SK-MEL-5 (cell line): ENCODE results near the gene MINDY4. TPM values are rescaled to one million over a fixed set of nuclear protein-coding genes. Genes with fewer than 3 reads are reported as not detected.

ENCODE experiments used
- DNase-seq: peaks from one replicate; pipeline ENCODE4 v3.0.0-alpha.2; 2016; ENCODE audit warnings: low read depth, low spot score
- in situ Hi-C: cut with HindIII; loops from 2 replicates; pipeline ENCODE4 v1.10.0; 2016; ENCODE audit warnings: low sequenced_read_pairs, high pct_unique_total_duplicates, low pct_unique_long_range_greater_than_20kb
- total RNA-seq: library from RNA; depleted of rRNA; stranded (reverse); fragments of >200 nt; shearing (Covaris generic); gene quantifications from 2 replicates; pipeline ENCODE4 v1.2.3, GENCODE V29; 2014

Gene MINDY4
- total RNA-seq, 1 experiment from 2014 or later, result 5.2 TPM

DNA sequence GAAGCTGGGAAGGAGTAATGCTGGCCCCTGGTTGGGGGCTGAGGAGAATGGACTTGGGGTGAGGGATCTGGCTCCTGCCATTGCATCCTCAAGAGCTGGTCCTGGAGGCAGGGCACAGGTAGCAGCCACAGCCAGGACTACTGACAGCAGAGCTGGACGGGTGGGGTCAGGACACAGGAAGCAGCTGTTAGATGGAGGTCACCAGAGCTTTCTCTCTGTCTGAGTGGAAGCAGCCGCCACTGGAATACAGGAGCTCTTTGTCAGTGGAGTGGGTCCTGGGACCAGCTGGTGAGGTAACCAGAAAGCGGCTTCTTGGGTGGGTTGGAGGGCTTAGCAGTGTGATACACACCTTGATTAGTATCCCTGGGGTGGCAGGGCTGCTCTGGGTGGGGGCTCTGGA, 82.4 kb downstream of the MINDY4 start:
- DNase-seq, result no peak
- in situ Hi-C loops, result no loop called here

DNA sequence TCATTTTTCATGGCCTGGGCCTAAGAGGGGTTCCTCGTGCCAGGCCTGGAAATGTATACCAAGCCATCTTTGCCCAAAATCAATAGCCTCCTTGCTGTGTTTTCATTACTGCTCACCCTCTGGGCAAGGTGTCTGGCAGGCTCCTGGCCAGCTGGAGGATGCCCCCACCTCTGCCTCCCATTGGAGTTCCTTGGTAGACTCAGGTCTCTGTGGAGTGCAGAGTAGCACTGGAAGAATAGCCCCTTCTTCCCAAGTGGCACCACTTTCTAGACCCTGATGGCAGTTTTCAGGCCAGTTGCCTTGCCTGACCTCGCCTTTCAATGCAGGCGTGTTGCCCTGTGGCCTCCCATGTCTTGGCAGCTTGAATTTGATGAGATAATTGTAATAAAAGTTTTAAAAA, 84.7 kb downstream of the MINDY4 start:
- no peak for DNase-seq
- in situ Hi-C loops, result no loop called here

DNA sequence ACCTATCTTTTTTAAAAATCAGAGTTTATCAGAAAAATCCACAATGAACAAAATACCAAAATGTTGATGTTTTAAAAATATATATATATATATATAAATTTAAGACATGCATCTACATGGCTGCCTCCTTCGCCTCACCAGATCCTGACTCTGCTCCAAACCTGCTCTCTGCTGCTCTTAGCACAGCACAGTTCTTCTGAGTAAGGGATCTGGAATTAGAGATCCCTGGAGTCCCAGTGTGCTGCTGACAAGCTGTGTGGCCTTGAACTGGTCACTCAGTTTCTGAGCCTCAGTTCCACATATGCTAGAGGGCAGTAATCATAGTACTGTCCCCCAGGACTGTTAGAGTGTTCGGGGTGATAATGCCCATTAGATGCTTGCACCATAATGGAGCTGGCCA, 87.4 kb downstream of the MINDY4 start:
- DNase-seq, result no peak
- in situ Hi-C loops, result no loop called here

DNA sequence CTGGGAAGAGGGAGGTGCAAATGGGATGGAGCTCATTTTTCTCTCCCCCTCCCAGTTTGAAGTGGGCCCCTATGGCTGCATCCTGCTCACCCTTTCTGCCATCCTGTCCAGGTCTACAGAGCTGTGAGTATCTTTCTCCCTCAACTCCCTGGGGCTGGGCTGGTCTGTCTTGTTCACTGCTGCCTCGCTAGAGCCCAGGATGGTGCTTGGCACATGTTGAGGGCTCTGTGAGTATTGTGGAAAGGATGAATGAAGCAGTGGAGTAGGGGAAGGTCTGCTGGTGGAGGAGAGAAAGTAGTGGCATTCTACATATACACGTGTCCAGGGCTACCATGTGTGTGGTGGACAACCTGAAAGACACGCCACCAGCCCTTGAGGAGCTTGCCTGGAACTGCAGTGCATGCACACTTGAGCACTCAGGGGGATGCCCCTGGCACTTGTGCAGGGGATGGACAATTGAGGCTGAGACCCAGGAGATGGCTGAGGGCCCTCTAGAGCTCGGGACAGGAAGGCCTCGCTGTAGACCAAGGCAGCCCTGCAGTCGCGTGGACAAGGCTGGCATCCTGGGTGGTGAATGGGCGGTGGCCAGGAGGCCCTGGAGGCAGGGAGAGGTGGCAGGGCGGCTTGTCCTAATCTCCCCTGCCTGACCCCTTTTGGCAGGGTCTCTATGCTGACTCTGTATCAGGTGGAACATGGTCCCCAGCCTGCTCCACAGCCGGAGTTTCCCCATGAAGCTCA, 88.2 kb downstream of the MINDY4 start:
- in situ Hi-C loops, result no loop called here
- no peak for DNase-seq

DNA sequence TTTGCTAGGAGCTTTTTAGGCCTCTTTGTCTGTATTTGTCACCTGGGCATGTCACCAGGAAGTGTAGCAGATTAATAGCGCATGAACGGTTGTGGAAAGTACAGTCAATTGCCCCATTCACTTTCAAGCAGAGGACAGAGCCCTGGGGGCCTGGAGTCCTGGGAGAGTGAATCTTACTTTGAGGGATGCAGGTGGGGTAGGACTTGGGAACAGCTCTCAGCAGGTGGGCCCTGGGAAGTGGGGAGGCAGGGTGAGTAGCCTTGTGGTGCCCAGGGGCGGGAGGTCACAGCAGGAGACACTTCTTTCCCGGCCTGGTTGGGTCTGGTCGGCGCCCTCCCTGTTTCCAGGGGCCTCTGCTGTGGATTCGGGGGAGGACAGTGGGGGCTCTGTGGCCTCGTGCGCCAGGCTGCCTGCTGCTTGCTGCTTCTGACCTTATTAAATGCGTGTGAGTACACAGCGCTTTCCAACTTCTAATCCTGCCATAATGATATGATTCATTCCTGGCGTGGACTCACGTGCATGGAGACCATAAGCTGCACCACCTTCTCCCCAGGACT, 88.8 kb downstream of the MINDY4 start:
- in situ Hi-C loops, result no loop called here
- no peak for DNase-seq

DNA sequence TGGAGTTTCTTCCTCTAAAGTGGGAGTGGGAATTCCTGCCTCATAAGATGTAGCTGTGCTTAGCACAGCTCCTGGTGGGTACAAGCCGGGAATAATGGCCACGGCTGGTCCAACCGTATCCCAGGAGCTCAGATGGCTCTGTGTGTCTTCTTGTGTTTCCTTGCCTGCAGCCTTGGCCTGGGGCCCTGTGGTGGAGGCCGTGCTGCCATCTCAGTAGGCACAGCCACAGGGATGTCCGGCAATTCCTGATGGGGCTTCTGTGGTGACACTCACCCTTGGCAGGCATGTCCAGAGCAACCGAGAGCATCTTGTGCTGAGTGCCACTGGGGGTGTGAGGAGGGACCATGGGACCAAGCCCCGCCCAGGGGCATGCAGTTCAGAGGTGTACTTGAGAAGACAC, 90.4 kb downstream of the MINDY4 start:
- DNase-seq, result no peak
- in situ Hi-C loops, result no loop called here

DNA sequence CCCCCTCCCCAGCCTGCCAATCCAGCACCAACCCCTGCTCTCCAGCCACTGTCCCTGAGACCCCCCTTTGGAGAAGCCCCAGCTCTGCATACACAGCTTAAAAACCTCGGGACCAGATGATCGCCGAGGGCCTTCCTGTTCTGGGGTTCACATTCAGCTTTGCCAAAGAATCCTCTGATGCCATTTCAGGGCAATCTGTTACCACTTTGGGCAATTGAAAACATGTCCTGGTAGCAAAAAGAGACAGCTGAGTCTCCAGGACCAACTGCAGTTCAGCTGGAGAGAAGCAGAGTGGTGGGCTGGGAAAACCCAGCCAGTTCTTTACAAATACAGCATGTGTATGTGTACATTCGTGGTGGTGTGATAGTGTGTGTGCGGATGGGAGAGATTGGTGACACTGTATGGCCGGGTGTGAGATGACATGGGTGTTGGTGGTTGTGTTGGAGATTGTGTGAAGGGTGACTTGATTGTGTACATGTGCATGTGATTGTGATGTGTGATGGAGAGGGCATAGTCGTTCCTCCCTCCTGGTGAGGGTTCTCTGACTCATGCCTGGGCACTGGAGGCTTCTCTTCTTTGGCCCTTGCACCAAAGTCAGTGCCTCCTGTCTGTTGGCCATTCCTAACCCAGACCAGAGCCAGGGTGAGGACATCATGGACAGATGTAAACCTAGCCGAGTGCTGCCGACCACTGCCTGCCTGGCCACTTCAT, 91.9 kb downstream of the MINDY4 start:
- in situ Hi-C loops, result no loop called here

DNA sequence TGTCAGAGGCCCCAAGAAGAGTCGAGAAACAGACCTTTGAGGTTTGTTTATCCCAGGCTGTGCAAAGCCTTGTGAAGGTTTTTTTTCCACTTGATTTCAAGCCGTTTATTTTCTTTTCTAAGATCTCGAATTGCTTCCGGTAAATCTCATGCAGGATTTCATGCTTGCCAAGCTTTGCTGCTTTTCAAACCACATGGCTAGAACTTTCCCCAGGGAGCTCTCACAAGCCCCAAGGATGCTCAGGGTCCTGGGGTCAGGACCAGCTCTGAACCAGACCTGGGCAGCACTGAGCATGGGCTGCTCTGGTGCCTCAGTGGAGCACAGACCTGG, 92.5 kb downstream of the MINDY4 start:
- in situ Hi-C loops, result no loop called here
- no peak for DNase-seq

More for the DNA sequence above, 91.9 kb downstream of the MINDY4 start:
- DNase-seq, result no peak

DNA sequence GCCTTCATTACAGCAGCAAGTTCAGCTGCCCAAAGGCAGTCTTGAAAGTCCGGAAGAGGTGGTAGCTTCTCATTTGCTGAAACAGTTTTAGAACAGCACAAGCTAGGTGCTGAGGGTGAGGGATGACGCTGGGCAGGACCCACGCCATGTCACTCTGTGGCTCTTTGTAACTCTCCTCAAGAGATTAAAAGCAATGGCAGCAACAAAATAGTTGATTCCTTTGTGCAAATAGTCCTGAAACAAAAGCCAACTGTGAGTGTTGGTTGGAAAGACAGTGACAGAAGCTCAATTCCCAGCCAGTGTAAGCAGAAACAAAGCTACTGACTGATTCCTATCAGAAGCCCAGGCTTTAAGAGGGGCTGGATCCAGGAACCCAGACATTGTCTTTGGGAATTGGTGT, 92.9 kb downstream of the MINDY4 start:
- in situ Hi-C loops, result no loop called here
- no peak for DNase-seq

DNA sequence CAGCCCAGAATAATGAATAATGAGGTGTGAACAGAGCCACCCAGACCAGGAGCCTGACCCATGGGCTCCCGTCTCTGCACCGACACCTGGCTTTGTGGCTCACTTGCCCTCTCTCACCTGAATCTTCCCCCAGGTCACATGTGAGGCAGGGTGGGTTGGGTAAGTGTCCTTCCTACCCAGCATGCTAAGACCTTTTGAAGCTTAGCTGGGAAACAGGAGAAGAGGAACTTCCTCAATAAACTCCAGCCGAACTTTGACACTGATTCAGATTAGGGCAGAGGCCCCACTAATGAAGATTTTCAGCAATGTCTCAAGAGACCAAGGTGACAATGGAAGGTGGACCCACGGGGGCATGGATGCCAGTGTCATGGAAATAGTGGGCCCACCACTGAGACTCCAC, 93.9 kb downstream of the MINDY4 start:
- DNase-seq, result no peak
- in situ Hi-C loops, result no loop called here

DNA sequence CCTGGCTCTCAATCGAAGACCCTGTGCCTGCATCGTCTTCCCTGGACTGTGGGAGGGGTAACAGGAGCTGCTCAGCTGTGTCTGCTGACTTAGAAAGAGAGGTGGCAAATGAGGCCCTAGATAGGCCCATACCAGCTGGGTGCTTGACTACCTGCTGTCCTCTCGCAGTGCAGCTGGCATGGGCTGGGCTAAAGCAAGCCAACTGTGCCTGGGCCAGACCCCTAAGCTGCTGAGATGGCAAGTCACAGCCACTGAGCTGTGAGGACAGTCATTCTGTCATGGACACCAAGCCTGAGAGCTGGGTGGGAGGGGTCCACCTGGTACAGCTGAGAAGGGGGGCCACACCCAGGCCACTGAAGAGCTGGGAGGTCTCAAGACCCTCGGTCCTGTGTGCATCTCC, 94.6 kb downstream of the MINDY4 start:
- no peak for DNase-seq
- in situ Hi-C loops, result no loop called here

DNA sequence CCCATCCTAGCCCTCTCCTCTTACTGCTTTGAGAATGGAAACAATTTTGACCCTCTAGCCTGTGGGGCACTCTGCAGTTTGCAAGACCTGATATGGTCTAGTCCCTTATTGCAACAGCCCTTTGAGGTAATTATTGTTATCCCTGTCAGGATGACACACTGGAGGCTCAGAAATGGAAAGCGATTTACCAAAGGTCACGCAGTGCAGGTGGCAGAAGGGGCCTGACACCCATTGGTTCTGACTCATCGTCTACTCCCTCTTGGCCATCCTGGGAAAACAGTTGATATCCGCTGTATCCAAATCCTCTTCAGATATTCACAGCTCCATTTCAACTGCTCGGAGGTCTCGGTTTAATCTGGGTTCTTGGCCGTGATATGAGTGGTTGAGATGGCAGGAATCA, 95.7 kb downstream of the MINDY4 start:
- no peak for DNase-seq
- in situ Hi-C loops, result no loop called here

DNA sequence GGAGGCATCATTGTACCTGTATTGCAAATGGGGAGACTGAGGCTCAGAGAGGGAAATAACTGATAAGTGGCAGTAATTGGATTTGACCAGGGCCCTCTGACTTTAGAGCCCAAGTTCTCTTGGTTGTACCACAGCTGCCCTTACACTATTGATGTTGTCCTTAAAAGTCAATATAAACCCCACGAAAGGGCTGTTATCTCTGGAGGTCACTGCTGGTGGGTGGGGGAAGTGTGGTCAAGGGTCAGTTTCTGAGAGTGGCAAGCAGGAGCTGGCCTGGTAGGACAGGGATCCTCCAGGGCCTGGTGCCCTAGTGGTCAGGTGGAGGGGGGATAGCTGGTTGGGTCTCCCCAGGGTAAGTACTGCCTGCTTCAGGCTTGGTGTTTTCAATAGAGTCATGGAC, 96.3 kb downstream of the MINDY4 start:
- no peak for DNase-seq
- in situ Hi-C loops, result no loop called here

DNA sequence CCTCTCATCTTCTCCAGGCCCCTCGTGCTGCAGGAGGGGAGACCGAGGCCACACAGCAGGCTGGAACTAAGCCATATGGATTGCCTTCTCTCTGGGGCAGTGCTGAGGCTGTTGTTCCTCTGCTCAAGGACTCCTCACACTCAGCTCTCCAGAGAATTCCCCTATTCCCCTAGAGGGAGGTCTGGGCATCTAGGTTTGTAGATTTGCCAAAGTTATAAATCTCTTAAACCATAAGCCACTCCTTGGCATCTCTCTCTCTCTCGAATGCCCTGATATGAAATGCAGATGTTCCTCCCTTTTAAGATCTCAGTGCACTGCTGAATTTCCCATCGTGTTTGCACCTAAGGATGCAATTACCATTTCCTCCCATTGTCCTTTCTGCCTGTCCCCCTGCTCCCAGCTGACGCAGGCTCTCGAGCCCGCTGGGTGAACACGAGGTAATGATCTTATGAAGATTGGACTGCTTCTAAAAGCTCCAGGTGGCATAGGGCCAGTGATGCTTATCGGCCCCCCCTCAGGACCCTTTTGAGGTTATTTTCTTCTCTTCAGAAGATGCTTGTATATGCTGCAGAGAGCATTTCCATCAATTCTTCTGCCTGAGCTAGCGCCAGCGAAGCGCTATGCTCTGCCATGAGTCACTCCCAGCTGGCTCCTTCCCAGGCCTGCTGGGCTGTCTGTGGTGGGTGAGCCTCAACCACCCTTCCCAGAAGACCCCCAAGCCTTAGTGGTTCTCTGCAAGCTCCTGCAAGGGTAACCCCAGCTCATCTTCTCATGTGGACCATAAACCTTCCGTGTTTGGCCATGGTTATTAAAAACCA, 98.8 kb downstream of the MINDY4 start:
- in situ Hi-C loops, result no loop called here
- no peak for DNase-seq

DNA sequence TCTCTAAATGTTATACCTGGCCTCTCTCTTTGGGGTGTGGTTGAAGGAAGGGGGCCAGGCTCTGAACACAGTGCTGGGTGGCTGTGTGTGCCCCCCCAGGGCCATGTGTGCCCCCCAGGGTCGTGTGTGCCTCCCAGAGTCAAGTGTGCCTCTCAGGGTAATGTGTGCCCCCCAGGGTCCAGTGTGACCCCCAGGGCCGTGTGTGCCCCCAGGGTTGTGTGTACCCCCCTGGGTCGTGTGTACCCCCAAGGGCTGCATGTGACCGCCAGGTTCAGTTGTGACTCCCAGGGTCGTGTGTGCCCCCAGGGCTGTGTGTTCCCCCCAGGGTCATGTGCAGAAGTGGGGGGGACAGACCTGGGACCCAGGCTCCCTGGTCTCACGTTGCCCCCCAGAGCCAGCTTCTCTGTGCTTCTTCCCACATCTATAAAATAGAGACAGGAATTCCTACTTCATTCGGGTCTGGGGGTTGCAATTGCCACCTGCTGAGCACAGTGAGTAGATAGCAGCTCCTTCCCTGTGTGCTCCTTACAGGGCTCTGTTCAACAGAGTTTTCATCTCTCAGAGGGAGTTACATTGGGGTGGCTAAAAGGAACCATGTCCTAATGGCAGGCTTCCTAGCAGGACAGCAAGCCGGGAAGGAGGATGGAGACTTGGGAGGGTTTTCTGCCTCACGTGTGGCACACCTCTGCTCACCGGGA, 99.8 kb downstream of the MINDY4 start:
- in situ Hi-C loops, result no loop called here
- DNase-seq, result no peak

DNA sequence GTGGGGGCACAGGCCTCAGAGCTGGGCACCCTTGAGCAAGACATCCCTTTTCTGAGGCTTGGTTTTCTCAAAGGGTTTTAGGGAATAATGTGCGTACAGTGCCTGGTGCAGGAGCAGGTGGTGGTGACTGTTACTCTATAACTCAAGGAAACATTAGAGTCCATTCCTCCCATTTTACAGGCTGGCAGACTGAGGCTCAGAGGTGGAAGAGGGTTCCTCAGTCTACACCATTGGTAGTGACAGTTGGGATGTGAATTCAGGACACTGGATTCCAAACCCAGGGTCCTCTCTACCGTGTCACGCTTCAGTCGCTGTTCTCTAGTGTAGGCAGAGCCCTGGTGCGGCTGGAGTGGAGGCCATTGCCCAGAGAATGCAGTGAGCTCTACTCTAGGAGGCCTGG, 100.4 kb downstream of the MINDY4 start:
- in situ Hi-C loops, result no loop called here

DNA sequence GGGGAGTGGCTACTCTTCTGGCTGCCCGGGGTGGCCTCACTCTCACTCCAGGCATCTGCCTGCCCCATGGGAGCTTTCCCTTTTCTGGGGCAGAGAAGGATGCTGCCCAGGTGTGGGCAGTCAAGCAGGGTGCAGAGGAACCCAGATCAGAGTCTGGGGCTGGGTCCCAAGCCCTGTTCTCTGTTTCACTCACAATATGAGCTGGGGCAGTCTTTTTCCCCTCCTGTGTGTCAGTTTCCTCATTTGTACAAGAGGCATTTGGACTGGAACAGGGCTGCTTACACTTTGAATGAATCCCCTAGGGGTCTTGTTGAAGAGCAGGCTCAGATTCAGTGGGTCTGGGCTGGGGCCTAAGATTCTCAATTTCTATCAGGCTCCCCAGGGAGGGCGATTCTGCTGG, 102.0 kb downstream of the MINDY4 start:
- no peak for DNase-seq
- in situ Hi-C loops, result no loop called here

More for the DNA sequence above, 100.4 kb downstream of the MINDY4 start:
- no peak for DNase-seq

DNA sequence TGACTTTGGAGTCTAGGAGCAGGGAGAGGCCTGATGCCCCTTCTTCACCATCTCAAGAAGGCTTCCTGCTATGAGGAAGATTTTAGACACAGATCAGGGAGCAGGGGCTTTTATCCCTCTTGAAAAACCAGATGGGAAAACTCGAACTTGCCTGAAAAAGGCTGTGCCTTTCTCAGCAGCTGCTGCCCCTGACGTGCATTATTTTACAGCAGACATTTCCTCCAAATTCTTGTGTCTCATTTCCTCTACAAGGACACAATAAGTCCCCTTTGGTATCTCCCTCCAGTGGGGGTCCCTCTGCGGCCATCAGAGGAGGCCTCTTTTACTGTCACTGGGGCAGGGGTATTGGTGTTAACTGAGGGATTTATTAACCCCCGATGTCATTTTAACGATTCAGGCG, 102.4 kb downstream of the MINDY4 start:
- in situ Hi-C loops, result no loop called here
- DNase-seq, result no peak
